Keratinocyte (primary cell): ENCODE measurements around the gene SSTR1. TPM values are rescaled to one million over a fixed set of nuclear protein-coding genes. Genes with fewer than 3 reads are reported as not detected.

ENCODE experiments used
- DNase-seq: peaks from one replicate; pipeline ENCODE4 v3.0.0-alpha.2; 2011; ENCODE audit warnings: low read depth, missing footprints, low spot score
- FAIRE-seq: peaks from 2 replicates; lab custom pipeline; 2011; peaks lifted over from hg19 to GRCh38; lab: Jason Lieb, UNC
- H2AFZ ChIP-seq: 2 replicates; pipeline ENCODE4 v1.6.0; 2012; ENCODE audit warnings: low read length, control low read depth, inconsistent platforms; ENCODE audit not compliant: control insufficient read depth
- H3K27ac ChIP-seq: 2 replicates; pipeline ENCODE4 v1.5.1; 2011; ENCODE audit warnings: low read length; ENCODE audit not compliant: control insufficient read depth, insufficient read depth
- H3K27me3 ChIP-seq: 3 replicates; pipeline ENCODE4 v1.6.0; 2011; ENCODE audit warnings: low read length; ENCODE audit not compliant: control insufficient read depth, insufficient read depth; ENCODE audit errors: extremely low read depth
- H3K36me3 ChIP-seq, 2 experiments: 2 replicates in 1 of 2; 3 replicates in 1 of 2; pipeline ENCODE4 v1.5.1; 2011; ENCODE audit warnings: low read length in 2 of 2, mild to moderate bottlenecking in 1 of 2; ENCODE audit not compliant: control insufficient read depth in 2 of 2, insufficient read depth in 2 of 2; ENCODE audit errors: extremely low read depth in 1 of 2
- H3K4me1 ChIP-seq: 3 replicates; pipeline ENCODE4 v1.5.1; 2011; ENCODE audit warnings: low read length; ENCODE audit not compliant: control insufficient read depth, insufficient read depth; ENCODE audit errors: extremely low read depth
- H3K4me2 ChIP-seq: 3 replicates; pipeline ENCODE4 v1.6.0; 2011; ENCODE audit warnings: low read depth, low read length; ENCODE audit not compliant: control insufficient read depth, insufficient read depth; ENCODE audit errors: extremely low read depth
- H3K4me3 ChIP-seq, 3 experiments: fragments of 200-600 bp in 1 of 3; sonication (generic) in 1 of 3; 2 replicates in 2 of 3; 3 replicates in 1 of 3; pipeline ENCODE4 v1.5.1; 2011 to 2016; ENCODE audit warnings: low read length in 3 of 3, mild to moderate bottlenecking in 3 of 3, control low read depth in 2 of 3, inconsistent platforms in 1 of 3, low read depth in 1 of 3, mixed read lengths in 1 of 3, mixed run types in 1 of 3, moderate library complexity in 1 of 3; ENCODE audit not compliant: control insufficient read depth in 2 of 3, insufficient read depth in 2 of 3; ENCODE audit errors: extremely low read depth in 1 of 3
- H3K79me2 ChIP-seq: 2 replicates; pipeline ENCODE4 v1.6.0; 2012; ENCODE audit warnings: low read length; ENCODE audit not compliant: control insufficient read depth, insufficient read depth
- H3K9ac ChIP-seq: 3 replicates; pipeline ENCODE4 v1.6.0; 2011; ENCODE audit warnings: low read length; ENCODE audit not compliant: control insufficient read depth, insufficient read depth; ENCODE audit errors: extremely low read depth
- H3K9me1 ChIP-seq: 3 replicates; pipeline ENCODE4 v1.6.0; 2011; ENCODE audit warnings: low read length; ENCODE audit not compliant: control insufficient read depth, insufficient read depth; ENCODE audit errors: extremely low read depth
- H3K9me3 ChIP-seq: 2 replicates; pipeline ENCODE4 v1.5.1; 2012; ENCODE audit warnings: low read depth, low read length; ENCODE audit not compliant: control insufficient read depth
- H4K20me1 ChIP-seq: 3 replicates; pipeline ENCODE4 v1.6.0; 2011; ENCODE audit warnings: low read length; ENCODE audit not compliant: control insufficient read depth, insufficient read depth; ENCODE audit errors: extremely low read depth
- CTCF ChIP-seq, 3 experiments: IDR thresholded peaks in 1 of 3; conservative IDR thresholded peaks in 1 of 3; optimal IDR thresholded peaks in 1 of 3; 2 replicates in 2 of 3; 3 replicates in 1 of 3; pipeline versions ENCODE3 to v1.5.1; 2011; ENCODE audit warnings: low read length in 3 of 3, mild to moderate bottlenecking in 3 of 3, moderate library complexity in 2 of 3, control low read depth in 1 of 3, inconsistent platforms in 1 of 3; ENCODE audit not compliant: insufficient read depth in 2 of 3; ENCODE audit errors: extremely low read depth in 1 of 3
- EZH2 ChIP-seq: IDR thresholded peaks from one replicate; pipeline ENCODE4 v1.6.1; 2012; ENCODE audit warnings: inconsistent platforms, mild to moderate bottlenecking, low read length, moderate library complexity
- dilution Hi-C: fragments of 300-500 bp; cut with MboI; formaldehyde crosslinking; loops from one replicate; pipeline ENCODE4 v1.7.0; 2020; ENCODE audit warnings: low sequenced_read_pairs; ENCODE audit not compliant: extremely low pct_ligation_motif_present
- polyA plus RNA-seq, 5 experiments: library from polyadenylated mRNA; depleted of rRNA in 3 of 5; stranded (reverse) in 3 of 5; stranded (forward) in 1 of 5; unstranded in 1 of 5; fragments of >200 nt; gene quantifications; 1 replicate in 1 of 5; 2 replicates in 3 of 5; 3 replicates in 1 of 5; pipeline versions ENCODE4 v1.2.1 to v1.2.3, GENCODE V29; 2011 to 2012; ENCODE audit warnings: missing spikeins in 2 of 5, low read depth in 1 of 5, low replicate concordance in 1 of 5

The SSTR1 gene
- polyA plus RNA-seq, 1 donor (not counting 4 experiments of a cell fraction or from before 2014, with no cell fraction given), result 0.05 TPM

DNA sequence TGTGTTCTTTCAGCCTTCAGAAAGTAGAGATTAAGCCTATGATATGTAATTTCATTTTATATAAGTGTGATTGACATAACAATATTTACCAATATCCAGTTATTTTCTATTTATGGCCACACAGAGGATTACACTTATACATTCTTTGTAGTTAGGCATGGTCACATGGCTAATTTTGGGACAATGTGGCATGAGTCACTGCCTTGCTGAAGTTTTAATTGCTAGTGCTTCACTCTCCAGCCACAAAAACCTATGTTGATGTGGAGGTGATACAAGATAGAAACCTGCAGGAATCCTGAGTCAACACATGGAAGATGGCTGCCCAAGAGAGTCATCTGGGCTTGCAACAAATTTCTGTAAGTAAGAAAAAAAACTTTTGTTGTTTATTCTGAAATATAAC is 31.2 kb downstream of the SSTR1 start:
- DNase-seq (no peak), FAIRE-seq (no peak)
- Histone ChIP-seq H2AFZ (no peak overlapping the region), H3K36me3 (no peaks in the 10 kb centered on the region), H3K27ac (no peak overlapping the region), H3K27me3 (no peaks in the 10 kb centered on the region), H3K9me1 (no peaks in the 10 kb centered on the region), H3K4me3 (no peak overlapping the region), H4K20me1 (no peaks in the 10 kb centered on the region), H3K9me3 (no peaks in the 10 kb centered on the region), H3K4me2 (no peak overlapping the region), H3K79me2 (no peaks in the 10 kb centered on the region), H3K4me1 (no peaks in the 10 kb centered on the region), H3K9ac (no peak overlapping the region)
- TF ChIP-seq CTCF (optimal IDR thresholded peaks at IDR 0.05 in 1 of 3, IDR thresholded peaks at IDR 0.05 in 1 of 3, conservative IDR thresholded peaks at IDR 0.05 in 1 of 3; ENCODE audit: extremely low read depth in 1 of 3, insufficient read depth in 2 of 3, low read length in 3 of 3), result no peak
- no peak for TF ChIP-seq EZH2
- dilution Hi-C loops, result no loop called here

DNA sequence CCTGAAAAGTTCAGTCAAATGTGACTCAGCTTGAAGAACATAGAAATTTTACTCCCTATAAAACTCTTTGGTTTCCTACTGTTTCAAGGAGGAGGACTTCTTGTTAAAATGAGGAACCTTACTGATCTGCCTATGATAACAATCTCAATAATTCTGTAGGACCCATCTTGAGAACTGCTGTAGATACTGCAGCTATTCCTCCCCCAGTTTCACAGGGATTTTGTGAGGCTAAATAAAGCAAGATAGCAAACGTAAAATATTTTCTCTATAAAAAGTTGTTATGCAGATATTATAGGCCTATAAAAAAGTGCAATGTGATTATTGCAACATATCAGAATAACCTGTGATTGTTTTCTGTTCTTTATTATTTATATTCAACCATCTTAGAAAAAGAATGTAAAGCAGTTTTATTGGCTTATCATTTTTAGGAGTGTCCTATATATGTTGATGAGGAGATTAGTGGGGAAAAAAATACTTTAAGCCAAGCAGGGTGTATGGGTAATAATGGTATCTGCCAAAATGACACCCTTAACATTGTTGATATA is 36.1 kb downstream of the SSTR1 start:
- H3K79me2 ChIP-seq, result no peaks in the 10 kb centered on the region
- no peaks in the 10 kb centered on the region for H3K27me3 ChIP-seq
- H2AFZ ChIP-seq, result no peak overlapping the region
- H3K9me1 ChIP-seq, result no peaks in the 10 kb centered on the region
- no peak overlapping the region for H3K4me2 ChIP-seq
- TF ChIP-seq CTCF (optimal IDR thresholded peaks at IDR 0.05 in 1 of 3, IDR thresholded peaks at IDR 0.05 in 1 of 3, conservative IDR thresholded peaks at IDR 0.05 in 1 of 3; ENCODE audit: extremely low read depth in 1 of 3, insufficient read depth in 2 of 3, low read length in 3 of 3), result no peak
- no peak for TF ChIP-seq EZH2
- dilution Hi-C loops, result no loop called here
- no peaks in the 10 kb centered on the region for H3K4me1 ChIP-seq
- DNase-seq (no peak), FAIRE-seq (no peak)
- H3K9ac ChIP-seq, result no peak overlapping the region
- H3K4me3 ChIP-seq, result no peak overlapping the region
- no peaks in the 10 kb centered on the region for H4K20me1 ChIP-seq
- H3K36me3 ChIP-seq, result no peaks in the 10 kb centered on the region
- H3K9me3 ChIP-seq, result no peaks in the 10 kb centered on the region
- no peak overlapping the region for H3K27ac ChIP-seq
